GM23248 (cell line): ENCODE measurements around the gene TNK1. TPM values are rescaled to one million over a fixed set of nuclear protein-coding genes. Genes with fewer than 3 reads are reported as not detected.

Source experiments
- DNase-seq: peaks from one replicate; pipeline ENCODE4 v3.0.0-alpha.2; 2015
- H2AFZ ChIP-seq: fragments of 200-600 bp; sonication (generic); 2 replicates; pipeline ENCODE4 v1.6.1; 2016; ENCODE audit warnings: antibody characterized with exemption
- H3F3A ChIP-seq: fragments of 200-600 bp; sonication (generic); 2 replicates; pipeline ENCODE4 v1.6.1; 2016; ENCODE audit warnings: mild to moderate bottlenecking, antibody characterized with exemption, mixed run types; ENCODE audit not compliant: insufficient read depth
- H3K27ac ChIP-seq: fragments of 200-600 bp; sonication (generic); 2 replicates; pipeline ENCODE4 v1.5.1; 2016; ENCODE audit warnings: mild to moderate bottlenecking
- H3K27me3 ChIP-seq: fragments of 200-600 bp; sonication (generic); replicated peaks from 2 replicates; pipeline ENCODE4 v1.6.1; 2016; ENCODE audit warnings: mild to moderate bottlenecking; ENCODE audit not compliant: insufficient read depth
- H3K36me3 ChIP-seq: fragments of 200-600 bp; sonication (generic); 2 replicates; pipeline ENCODE4 v1.6.1; 2016; ENCODE audit warnings: low read depth, mild to moderate bottlenecking
- H3K4me1 ChIP-seq: fragments of 200-600 bp; sonication (generic); 2 replicates; pipeline ENCODE4 v1.6.1; 2016; ENCODE audit warnings: mild to moderate bottlenecking; ENCODE audit not compliant: insufficient read depth
- H3K4me2 ChIP-seq: fragments of 200-600 bp; sonication (generic); one replicate; pipeline ENCODE4 v1.6.1; 2016; ENCODE audit warnings: mild to moderate bottlenecking; ENCODE audit not compliant: unreplicated experiment
- H3K4me3 ChIP-seq: fragments of 200-600 bp; sonication (generic); 2 replicates; pipeline ENCODE4 v1.5.1; 2016; ENCODE audit warnings: mild to moderate bottlenecking
- H3K79me2 ChIP-seq: fragments of 200-600 bp; sonication (generic); 2 replicates; pipeline ENCODE4 v1.6.1; 2016; ENCODE audit warnings: mild to moderate bottlenecking; ENCODE audit not compliant: insufficient read depth
- H3K9ac ChIP-seq: fragments of 200-600 bp; sonication (generic); 2 replicates; pipeline ENCODE4 v1.6.1; 2016; ENCODE audit warnings: mild to moderate bottlenecking
- H3K9me2 ChIP-seq: fragments of 200-600 bp; sonication (generic); 2 replicates; pipeline ENCODE4 v1.6.1; 2016; ENCODE audit warnings: mixed run types, mild to moderate bottlenecking, moderate library complexity; ENCODE audit not compliant: insufficient read depth
- H3K9me3 ChIP-seq: fragments of 200-600 bp; sonication (generic); one replicate; pipeline ENCODE4 v1.6.1; 2017; ENCODE audit warnings: low read depth
- H4K20me1 ChIP-seq: fragments of 200-600 bp; sonication (generic); 2 replicates; pipeline ENCODE4 v1.6.0; 2016; ENCODE audit not compliant: insufficient read depth
- EZH2 ChIP-seq: fragments of 200-600 bp; sonication (generic); IDR thresholded peaks from 2 replicates; pipeline ENCODE4 v1.6.1; 2018; ENCODE audit warnings: antibody characterized with exemption, mild to moderate bottlenecking; ENCODE audit not compliant: insufficient read depth, poor library complexity, severe bottlenecking
- EZH2phosphoT487 ChIP-seq: fragments of 200-600 bp; sonication (generic); IDR thresholded peaks from 2 replicates; pipeline ENCODE4 v1.6.1; 2018; ENCODE audit warnings: antibody characterized with exemption, moderate library complexity, mild to moderate bottlenecking, low read depth; ENCODE audit not compliant: insufficient read depth
- WGBS, 2 experiments: methylation state at CpG; one replicate each; pipeline ENCODE4 v1.1.6; 2015 to 2017; ENCODE audit warnings: low lambda C conversion rate in 2 of 2, low coverage in 1 of 2; ENCODE audit errors: missing lambda C conversion rate in 2 of 2; 5-methylcytosine and 5-hydroxymethylcytosine counted together
- in situ Hi-C: fragments of 300-500 bp; cut with MboI; formaldehyde crosslinking; loops from 2 replicates; pipeline ENCODE4 v1.15.0; 2020
- polyA plus RNA-seq: library from polyadenylated mRNA; unstranded; fragments of >200 nt; fragmentation: Nextera tagmentation; extraction: Ambion mirVana; gene quantifications from 2 replicates; pipeline ENCODE4 v1.2.1, GENCODE V29; 2016
- total RNA-seq: library from RNA; depleted of rRNA; stranded (reverse); fragments of >200 nt; shearing (Covaris generic); gene quantifications from 2 replicates; pipeline ENCODE4 v1.2.3, GENCODE V29; 2014; rRNA removed

Gene TNK1
- total and polyA plus RNA-seq, 2 experiments from 2014 or later: 0.43 to 1.2 TPM

- no peaks in the 10 kb centered on the region for H3K79me2 ChIP-seq
- no peaks in the 10 kb centered on the region for H3K9me3 ChIP-seq
- peak overlapping the region; percentile 25 for H3K4me2 ChIP-seq
- no peak overlapping the region for H3K9ac ChIP-seq
- peaks cover 11% of the 10 kb centered on the region for H3K4me1 ChIP-seq
- H2AFZ ChIP-seq: no peak overlapping the region
- TF ChIP-seq EZH2phosphoT487 (no peak; the same call in 1 of the 2 replicates), EZH2 (no peak)
- H3F3A ChIP-seq: no peaks in the 10 kb centered on the region
- 12 to 20% methylated on average over 25 to 46 of the region's 48 CpGs for WGBS, 2 experiments
- DNase-seq: peak; percentile 40
- H3K27ac ChIP-seq: no peak overlapping the region
- in situ Hi-C loops: no loop called here
- H3K27me3 ChIP-seq: peaks cover 32% of the 10 kb centered on the region; the same call in 1 of the 2 replicates
- no peak overlapping the region for H3K4me3 ChIP-seq
- H3K36me3 ChIP-seq: no peaks in the 10 kb centered on the region
- H4K20me1 ChIP-seq: no peaks in the 10 kb centered on the region
- H3K9me2 ChIP-seq: no peaks in the 10 kb centered on the region
Observed at GRCh38 chr17:7437950-7438614, 57.2 kb downstream of the TNK1 start.

- H3K4me2 ChIP-seq: no peak overlapping the region
- peaks cover 32% of the 10 kb centered on the region; the same call in 1 of the 2 replicates for H3K27me3 ChIP-seq
- peaks cover 4% of the 10 kb centered on the region; the same call in 1 of the 2 replicates for H3F3A ChIP-seq
- H3K36me3 ChIP-seq: no peaks in the 10 kb centered on the region
- no peak overlapping the region for H3K9ac ChIP-seq
- no peak for DNase-seq
- no peak for TF ChIP-seq EZH2phosphoT487
- peak; percentile 67 for TF ChIP-seq EZH2
- H3K27ac ChIP-seq: no peak overlapping the region
- H3K79me2 ChIP-seq: no peaks in the 10 kb centered on the region
- H3K4me1 ChIP-seq: peaks cover 12% of the 10 kb centered on the region
- no peaks in the 10 kb centered on the region for H3K9me3 ChIP-seq
- 52 to 57% methylated on average over 11 of the region's 11 CpGs for WGBS, 2 experiments
- in situ Hi-C loops: no loop called here
- no peaks in the 10 kb centered on the region for H4K20me1 ChIP-seq
- H2AFZ ChIP-seq: no peak overlapping the region
- no peak overlapping the region for H3K4me3 ChIP-seq
- H3K9me2 ChIP-seq: no peaks in the 10 kb centered on the region
Observed at GRCh38 chr17:7438656-7439460, 58.0 kb downstream of the TNK1 start.

Other genes starting within 250 kb of the TNK1 start
Only the 30 nearest of the 38 such genes appear.
- 13.1 and 23.8 TPM in 2 replicates for gene DLG4, start 161.3 kb upstream of the TNK1 start, total RNA-seq
- gene DLG4, start 161.3 kb upstream of the TNK1 start, polyA plus RNA-seq: 1.3 and 1.9 TPM in 2 replicates
- gene ACADVL, start 161.2 kb upstream of the TNK1 start, total RNA-seq: 453 and 600 TPM in 2 replicates
- gene ACADVL, start 161.2 kb upstream of the TNK1 start, polyA plus RNA-seq: 386 and 441 TPM in 2 replicates
- 41.2 and 45.8 TPM in 2 replicates for gene DVL2, start 146.6 kb upstream of the TNK1 start, total RNA-seq
- 18.9 and 19.5 TPM in 2 replicates for gene DVL2, start 146.6 kb upstream of the TNK1 start, polyA plus RNA-seq
- gene PHF23, start 141.6 kb upstream of the TNK1 start, total RNA-seq: 32.0 and 42.6 TPM in 2 replicates
- 40.7 and 45.6 TPM in 2 replicates for gene PHF23, start 141.6 kb upstream of the TNK1 start, polyA plus RNA-seq
- 152 and 355 TPM in 2 replicates for gene GABARAP, start 138.6 kb upstream of the TNK1 start, total RNA-seq
- 845 and 847 TPM in 2 replicates for gene GABARAP, start 138.6 kb upstream of the TNK1 start, polyA plus RNA-seq
- 38.9 and 63.2 TPM in 2 replicates for gene CTDNEP1, start 129.4 kb upstream of the TNK1 start, total RNA-seq
- 30.0 and 30.7 TPM in 2 replicates for gene CTDNEP1, start 129.4 kb upstream of the TNK1 start, polyA plus RNA-seq
- 25.9 and 32.9 TPM in 2 replicates for gene ELP5, start 128.9 kb upstream of the TNK1 start, total RNA-seq
- gene ELP5, start 128.9 kb upstream of the TNK1 start, polyA plus RNA-seq: 34.8 and 34.9 TPM in 2 replicates
- gene CLDN7, start 118.6 kb upstream of the TNK1 start, total RNA-seq: 4.5 and 5.4 TPM in 2 replicates
- gene CLDN7, start 118.6 kb upstream of the TNK1 start, polyA plus RNA-seq: 1.7 and 2.3 TPM in 2 replicates
- not detected in 2 replicates for gene SLC2A4, start 99.4 kb upstream of the TNK1 start, total RNA-seq
- gene SLC2A4, start 99.4 kb upstream of the TNK1 start, polyA plus RNA-seq: 0.08 TPM in 1 of 2 replicates, not detected in the other
- 0.22 TPM in 1 of 2 replicates, not detected in the other for gene YBX2, start 86.5 kb upstream of the TNK1 start, total RNA-seq
- gene YBX2, start 86.5 kb upstream of the TNK1 start, polyA plus RNA-seq: not detected in 2 replicates
- 869 and 956 TPM in 2 replicates for gene EIF5A, start 73.5 kb upstream of the TNK1 start, total RNA-seq
- 998 and 1,047 TPM in 2 replicates for gene EIF5A, start 73.5 kb upstream of the TNK1 start, polyA plus RNA-seq
- gene GPS2, start 65.7 kb upstream of the TNK1 start, total RNA-seq: 50.1 and 81.3 TPM in 2 replicates
- gene GPS2, start 65.7 kb upstream of the TNK1 start, polyA plus RNA-seq: 53.8 and 59.4 TPM in 2 replicates
- 12.8 and 20.1 TPM in 2 replicates for gene NEURL4, start 51.8 kb upstream of the TNK1 start, total RNA-seq
- gene NEURL4, start 51.8 kb upstream of the TNK1 start, polyA plus RNA-seq: 2.0 and 2.1 TPM in 2 replicates
- 0.89 and 4.4 TPM in 2 replicates for gene ACAP1, start 44.6 kb upstream of the TNK1 start, total RNA-seq
- 15.6 and 15.7 TPM in 2 replicates for gene ACAP1, start 44.6 kb upstream of the TNK1 start, polyA plus RNA-seq
- gene KCTD11, start 28.9 kb upstream of the TNK1 start, total RNA-seq: 24.9 and 27.2 TPM in 2 replicates
- 15.5 and 16.2 TPM in 2 replicates for gene KCTD11, start 28.9 kb upstream of the TNK1 start, polyA plus RNA-seq
- gene TMEM95, start 25.9 kb upstream of the TNK1 start, total RNA-seq: not detected in 2 replicates
- gene TMEM95, start 25.9 kb upstream of the TNK1 start, polyA plus RNA-seq: not detected in 2 replicates
- 72.8 and 73.9 TPM in 2 replicates for gene PLSCR3, start 13.4 kb downstream of the TNK1 start, total RNA-seq
- 136 and 153 TPM in 2 replicates for gene PLSCR3, start 13.4 kb downstream of the TNK1 start, polyA plus RNA-seq
- gene TMEM256, start 23.0 kb downstream of the TNK1 start, total RNA-seq: 18.0 and 59.3 TPM in 2 replicates
- gene TMEM256, start 23.0 kb downstream of the TNK1 start, polyA plus RNA-seq: 40.1 and 44.2 TPM in 2 replicates
- gene NLGN2, start 26.8 kb downstream of the TNK1 start, total RNA-seq: 8.0 and 9.5 TPM in 2 replicates
- gene NLGN2, start 26.8 kb downstream of the TNK1 start, polyA plus RNA-seq: 3.3 and 3.5 TPM in 2 replicates
- gene SPEM1, start 39.2 kb downstream of the TNK1 start, total RNA-seq: not detected in 2 replicates
- not detected in 2 replicates for gene SPEM1, start 39.2 kb downstream of the TNK1 start, polyA plus RNA-seq
- not detected in 2 replicates for gene SPEM2, start 44.5 kb downstream of the TNK1 start, total RNA-seq
- gene SPEM2, start 44.5 kb downstream of the TNK1 start, polyA plus RNA-seq: not detected in 2 replicates
- gene SPEM3, start 47.8 kb downstream of the TNK1 start, total RNA-seq: not detected in 2 replicates
- not detected in 2 replicates for gene SPEM3, start 47.8 kb downstream of the TNK1 start, polyA plus RNA-seq
- gene TMEM102, start 54.3 kb downstream of the TNK1 start, total RNA-seq: 3.2 and 7.7 TPM in 2 replicates
- 3.4 and 4.3 TPM in 2 replicates for gene TMEM102, start 54.3 kb downstream of the TNK1 start, polyA plus RNA-seq
- gene FGF11, start 58.4 kb downstream of the TNK1 start, total RNA-seq: not detected in 2 replicates
- 0.22 and 0.36 TPM in 2 replicates for gene FGF11, start 58.4 kb downstream of the TNK1 start, polyA plus RNA-seq
- gene CHRNB1, start 64.0 kb downstream of the TNK1 start, total RNA-seq: 3.9 and 4.9 TPM in 2 replicates
- gene CHRNB1, start 64.0 kb downstream of the TNK1 start, polyA plus RNA-seq: 3.5 and 4.2 TPM in 2 replicates
- 32.9 and 35.9 TPM in 2 replicates for gene ZBTB4, start 98.5 kb downstream of the TNK1 start, total RNA-seq
- gene ZBTB4, start 98.5 kb downstream of the TNK1 start, polyA plus RNA-seq: 17.7 and 18.2 TPM in 2 replicates
- gene SLC35G6, start 100.4 kb downstream of the TNK1 start, total RNA-seq: not detected in 2 replicates
- gene SLC35G6, start 100.4 kb downstream of the TNK1 start, polyA plus RNA-seq: 0.14 TPM in 1 of 2 replicates, not detected in the other
- 45.9 and 46.2 TPM in 2 replicates for gene POLR2A, start 103.3 kb downstream of the TNK1 start, total RNA-seq
- gene POLR2A, start 103.3 kb downstream of the TNK1 start, polyA plus RNA-seq: 74.1 and 75.7 TPM in 2 replicates
- 21.9 and 34.3 TPM in 2 replicates for gene TNFSF12, start 168.0 kb downstream of the TNK1 start, total RNA-seq
- gene TNFSF12, start 168.0 kb downstream of the TNK1 start, polyA plus RNA-seq: 14.0 and 18.7 TPM in 2 replicates
- 1.5 TPM in 1 of 2 replicates, not detected in the other for gene TNFSF13, start 177.7 kb downstream of the TNK1 start, total RNA-seq
- 1.4 and 2.0 TPM in 2 replicates for gene TNFSF13, start 177.7 kb downstream of the TNK1 start, polyA plus RNA-seq